Upper lobe of right lung (tissue), 1 donor: ENCODE data around the gene INTS1. TPM values are rescaled to one million over a fixed set of nuclear protein-coding genes. Genes with fewer than 3 reads are reported as not detected.
A peak's percentile ranks its signal among the peaks of the same experiment; 100 is the strongest.

Source experiments
- ATAC-seq: fragments of 200-7000 bp; cut with Tn5 transposase; one replicate; pipeline ENCODE4 v1.9.1; 2020; ENCODE audit warnings: mild to moderate bottlenecking, moderate library complexity
- DNase-seq: peaks from one replicate; pipeline ENCODE4 v3.0.0-alpha.2; 2020
- H3K27ac ChIP-seq: fragments of 200-600 bp; one replicate; pipeline ENCODE4 v1.8.0; 2022
- H3K27me3 ChIP-seq: fragments of 200-600 bp; one replicate; pipeline ENCODE4 v1.8.0; 2022; ENCODE audit warnings: mild to moderate bottlenecking
- H3K36me3 ChIP-seq: fragments of 200-600 bp; one replicate; pipeline ENCODE4 v1.8.0; 2022
- H3K4me1 ChIP-seq: fragments of 200-600 bp; one replicate; pipeline ENCODE4 v1.8.0; 2022
- H3K4me3 ChIP-seq: fragments of 200-600 bp; one replicate; pipeline ENCODE4 v1.8.0; 2022; ENCODE audit warnings: mild to moderate bottlenecking
- H3K9me3 ChIP-seq: fragments of 200-600 bp; one replicate; pipeline ENCODE4 v1.8.0; 2022
- intact Hi-C: fragments of 100-400 bp; cut with DNase I; formaldehyde crosslinking; loops from one replicate; pipeline ENCODE4 v1.11.0; 2022
- total RNA-seq: library from RNA; stranded (reverse); fragmentation: NEBNext Ultra II Directional; extraction: Animal tissue kit (Norgen Biotek cat#: 25700); gene quantifications from one replicate; pipeline ENCODE4 v1.2.1, GENCODE V29; 2021
- TF ChIP-seq, protein P1 (sequence below): fragments of 200-600 bp; IDR thresholded peaks from one replicate; pipeline ENCODE4 v1.8.0; 2022; ENCODE audit warnings: antibody characterized with exemption
- donor health status: DM: no; HTN: yes; CAD: no; lungs with severe emphysema.

INTS1 gene
- total RNA-seq, 1 donor from 2014 or later = 49.2 TPM

DNA sequence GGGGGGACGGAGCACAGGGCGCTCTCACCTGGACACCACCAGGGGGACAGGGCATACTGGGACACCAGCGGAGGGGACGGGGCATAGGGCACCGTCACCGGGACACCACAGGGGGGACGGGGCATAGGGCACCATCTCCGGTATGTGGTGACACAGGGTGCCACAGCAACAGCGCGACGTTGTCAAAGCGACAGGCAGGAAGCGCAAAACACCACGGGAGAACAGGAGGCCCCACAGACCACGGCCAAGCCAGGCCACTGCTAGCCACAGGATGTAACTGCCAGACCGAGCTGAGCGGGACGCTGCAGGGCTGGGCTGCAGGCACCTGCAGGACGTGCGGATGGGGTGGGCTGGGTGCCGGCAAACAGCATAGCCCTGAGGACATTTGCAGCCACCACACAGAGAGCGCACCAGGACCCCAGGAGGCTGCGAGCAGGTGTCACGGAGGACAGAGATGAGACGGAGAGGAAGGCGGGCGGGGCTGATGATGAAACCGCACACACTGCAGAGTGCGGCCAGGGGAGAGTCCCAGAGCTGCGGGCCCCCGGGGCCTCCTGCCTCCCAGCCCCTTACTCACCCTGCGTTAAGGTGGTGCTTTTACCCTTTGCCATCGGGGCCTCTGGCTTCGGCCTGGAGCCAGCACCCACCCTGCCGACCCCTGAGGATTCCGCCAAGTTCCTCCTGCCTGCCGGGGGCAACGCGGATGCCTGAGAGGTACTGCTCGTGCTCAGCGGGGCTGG, 62.4 kb downstream of the INTS1 start:
- no peak overlapping the region for H3K4me3 ChIP-seq
- DNase-seq = no peak
- no peaks in the 10 kb centered on the region for H3K4me1 ChIP-seq
- H3K27ac ChIP-seq = no peak overlapping the region
- H3K36me3 ChIP-seq = peaks cover 8% of the 10 kb centered on the region
- no peaks in the 10 kb centered on the region for H3K9me3 ChIP-seq
- intact Hi-C loops = no loop called here
- ATAC-seq = no peak
- TF ChIP-seq, protein P1, sequence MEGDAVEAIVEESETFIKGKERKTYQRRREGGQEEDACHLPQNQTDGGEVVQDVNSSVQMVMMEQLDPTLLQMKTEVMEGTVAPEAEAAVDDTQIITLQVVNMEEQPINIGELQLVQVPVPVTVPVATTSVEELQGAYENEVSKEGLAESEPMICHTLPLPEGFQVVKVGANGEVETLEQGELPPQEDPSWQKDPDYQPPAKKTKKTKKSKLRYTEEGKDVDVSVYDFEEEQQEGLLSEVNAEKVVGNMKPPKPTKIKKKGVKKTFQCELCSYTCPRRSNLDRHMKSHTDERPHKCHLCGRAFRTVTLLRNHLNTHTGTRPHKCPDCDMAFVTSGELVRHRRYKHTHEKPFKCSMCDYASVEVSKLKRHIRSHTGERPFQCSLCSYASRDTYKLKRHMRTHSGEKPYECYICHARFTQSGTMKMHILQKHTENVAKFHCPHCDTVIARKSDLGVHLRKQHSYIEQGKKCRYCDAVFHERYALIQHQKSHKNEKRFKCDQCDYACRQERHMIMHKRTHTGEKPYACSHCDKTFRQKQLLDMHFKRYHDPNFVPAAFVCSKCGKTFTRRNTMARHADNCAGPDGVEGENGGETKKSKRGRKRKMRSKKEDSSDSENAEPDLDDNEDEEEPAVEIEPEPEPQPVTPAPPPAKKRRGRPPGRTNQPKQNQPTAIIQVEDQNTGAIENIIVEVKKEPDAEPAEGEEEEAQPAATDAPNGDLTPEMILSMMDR = no peak
- H3K27me3 ChIP-seq = no peaks in the 10 kb centered on the region

DNA sequence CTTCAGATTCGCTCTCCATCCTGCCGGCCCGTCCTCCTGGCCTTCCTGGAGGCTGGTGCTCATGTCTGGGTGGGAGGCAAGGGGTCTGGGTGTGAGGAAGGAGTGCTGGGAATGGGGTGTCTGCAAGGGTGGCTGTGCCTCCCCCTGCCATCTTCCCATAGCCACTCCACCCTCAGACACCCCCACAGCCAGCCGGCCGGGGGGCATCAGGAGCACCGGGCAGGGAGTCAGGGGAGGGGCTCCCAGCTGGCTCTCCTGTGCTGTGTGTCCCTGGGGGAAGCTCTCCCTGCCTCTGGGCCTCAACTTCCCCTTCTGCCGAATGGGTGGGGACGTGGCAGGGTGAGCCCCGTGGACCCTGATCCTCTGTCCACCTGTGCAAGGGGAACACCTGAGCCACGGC, 63.6 kb downstream of the INTS1 start:
- Histone ChIP-seq H3K27ac (no peak overlapping the region), H3K36me3 (peaks cover 11% of the 10 kb centered on the region), H3K4me3 (no peak overlapping the region), H3K27me3 (no peaks in the 10 kb centered on the region), H3K9me3 (no peaks in the 10 kb centered on the region), H3K4me1 (no peaks in the 10 kb centered on the region)
- intact Hi-C loops = no loop called here
- DNase-seq = no peak
- ATAC-seq = no peak
- TF ChIP-seq, protein P1 = no peak

DNA sequence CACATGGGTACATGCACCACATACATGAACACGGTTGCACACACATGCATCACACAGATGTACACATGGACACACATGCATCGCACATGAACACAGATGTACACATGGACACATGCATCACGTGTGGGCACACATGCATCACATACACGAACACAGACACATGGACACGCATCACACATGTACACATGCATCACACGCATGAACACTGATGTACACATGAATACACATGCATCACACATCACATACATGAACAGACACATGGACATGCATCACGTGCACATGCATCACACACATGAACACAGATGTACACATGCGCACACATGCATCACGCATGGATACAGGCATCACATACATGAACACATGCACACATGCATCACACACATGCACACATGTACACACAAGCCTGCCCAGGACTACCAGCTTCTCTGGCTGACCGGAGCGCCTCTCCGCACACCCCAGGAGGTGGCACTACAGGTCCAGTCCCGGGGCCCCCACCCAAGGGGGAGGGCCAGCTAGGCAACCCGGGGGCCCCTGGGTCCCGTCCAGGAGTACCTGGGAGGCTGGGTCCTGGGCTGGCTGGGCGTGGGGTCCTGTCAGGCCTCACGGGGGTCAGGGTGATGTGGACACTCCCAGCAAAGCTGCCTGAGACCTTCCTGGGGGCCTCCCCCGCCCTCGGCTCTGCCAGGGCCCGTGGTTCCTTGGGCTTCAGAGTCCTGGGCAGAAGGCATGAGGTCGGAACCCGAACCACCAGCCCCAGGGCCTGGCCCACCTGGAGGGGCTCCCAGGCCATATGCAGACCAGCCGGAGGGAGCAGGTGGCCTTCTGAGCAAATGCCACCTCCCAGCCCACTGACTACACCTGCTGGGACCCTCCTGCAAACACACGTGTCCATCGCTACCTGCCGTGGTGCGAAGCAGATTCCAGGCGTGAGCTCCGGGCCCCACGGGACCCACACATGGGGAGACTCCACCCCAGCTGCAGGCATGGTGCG, 64.5 kb downstream of the INTS1 start:
- H3K4me1 ChIP-seq = no peaks in the 10 kb centered on the region
- H3K27me3 ChIP-seq = no peaks in the 10 kb centered on the region
- intact Hi-C loops = no loop called here
- ATAC-seq (peak; percentile 4), DNase-seq (no peak)
- H3K9me3 ChIP-seq = no peaks in the 10 kb centered on the region
- TF ChIP-seq, protein P1 = no peak
- peaks cover 11% of the 10 kb centered on the region for H3K36me3 ChIP-seq
- no peak overlapping the region for H3K27ac ChIP-seq
- H3K4me3 ChIP-seq = no peak overlapping the region

DNA sequence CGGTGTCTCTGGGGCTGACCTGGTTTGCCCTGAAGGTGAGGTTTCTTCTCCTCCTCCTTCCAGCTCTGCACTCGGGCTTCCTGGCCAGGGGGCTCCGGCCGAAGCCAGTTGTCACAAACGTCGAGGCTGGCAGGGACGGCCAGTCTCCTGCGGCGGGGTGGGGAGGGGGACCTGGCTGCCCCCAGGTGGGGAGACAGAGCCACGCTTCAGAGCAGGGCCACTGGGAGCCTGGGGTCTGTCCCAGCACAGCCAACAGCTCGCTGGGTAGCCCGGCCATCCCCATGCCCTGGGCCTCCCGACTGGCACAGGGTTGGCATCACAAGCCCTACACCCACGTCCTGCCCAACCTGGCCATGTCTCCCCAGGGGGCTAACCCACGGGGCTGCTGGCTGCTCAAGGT, 65.4 kb downstream of the INTS1 start:
- no peak overlapping the region for H3K4me3 ChIP-seq
- no peaks in the 10 kb centered on the region for H3K4me1 ChIP-seq
- DNase-seq (no peak), ATAC-seq (no peak)
- H3K27me3 ChIP-seq = no peaks in the 10 kb centered on the region
- H3K9me3 ChIP-seq = no peaks in the 10 kb centered on the region
- H3K27ac ChIP-seq = no peak overlapping the region
- intact Hi-C loops = no loop called here
- TF ChIP-seq, protein P1 = no peak
- peaks cover 11% of the 10 kb centered on the region for H3K36me3 ChIP-seq

DNA sequence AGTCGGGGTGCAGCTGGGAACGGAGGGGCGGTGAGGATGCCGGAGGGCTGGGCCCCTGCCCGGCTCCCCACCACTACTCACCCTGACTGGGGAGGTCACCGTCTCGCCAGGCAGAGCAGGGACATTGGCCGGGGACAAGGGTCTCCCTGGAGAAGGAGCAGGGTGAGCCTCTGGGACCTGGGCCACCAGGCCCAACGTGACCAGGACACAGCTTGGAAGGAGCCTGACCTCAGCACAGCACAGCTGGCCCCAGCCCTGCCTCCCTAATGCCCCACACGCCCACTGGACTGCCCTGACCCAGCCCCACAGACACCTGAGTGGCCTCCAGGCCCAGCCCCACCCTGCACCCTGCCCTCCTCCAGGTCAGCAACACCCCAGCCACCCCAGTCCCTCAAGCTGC, 66.0 kb downstream of the INTS1 start:
- Histone ChIP-seq H3K27ac (no peak overlapping the region), H3K27me3 (no peaks in the 10 kb centered on the region), H3K4me3 (no peak overlapping the region), H3K9me3 (no peaks in the 10 kb centered on the region), H3K36me3 (peaks cover 11% of the 10 kb centered on the region), H3K4me1 (no peaks in the 10 kb centered on the region)
- DNase-seq (no peak), ATAC-seq (no peak)
- intact Hi-C loops = no loop called here
- TF ChIP-seq, protein P1 = no peak
